ENCODE data around the gene HEG1. TPM values are rescaled to one million over a fixed set of nuclear protein-coding genes. Genes with fewer than 3 reads are reported as not detected.

The HEG1 gene
- total RNA-seq, 3 donors from 2014 or later (not counting 1 experiment from before 2014, with no cell fraction given) = 52.1 to 83.5 (median 68.1) TPM

GRCh38 chr3:124942613-124943012 is 113.2 kb downstream of the HEG1 start:
- 82% methylated on average over 2 of the region's 2 CpGs for WGBS (ENCODE audit: insufficient coverage)

DNA sequence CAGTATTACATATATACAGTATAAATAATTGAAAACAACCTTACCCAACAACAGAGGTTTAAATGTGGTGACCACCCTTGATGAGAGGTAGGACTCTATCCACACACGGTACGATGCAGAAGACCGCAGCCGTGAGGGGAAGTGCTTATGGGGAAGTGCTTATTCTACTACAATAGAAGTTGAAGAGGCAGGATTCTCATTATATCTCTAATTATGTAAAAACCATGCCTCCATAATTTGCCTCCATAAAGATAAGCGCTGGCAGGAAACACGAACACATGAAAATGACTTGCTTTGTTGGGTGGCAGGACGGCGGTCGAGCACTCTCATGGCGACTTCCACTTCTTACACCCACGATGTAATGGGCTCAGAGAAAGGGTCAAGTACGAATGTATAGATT is 114.0 kb downstream of the HEG1 start:
- ATAC-seq = no peak
- no peak overlapping the region for H3K27ac Mint-ChIP-seq

More at GRCh38 chr3:124942613-124943012, 113.2 kb downstream of the HEG1 start:
- Mint-ChIP-seq H3K27ac (no peak overlapping the region), H3K36me3 (no peaks in the 10 kb centered on the region), H3K9me3 (no peaks in the 10 kb centered on the region), H3K4me3 (no peak overlapping the region), H3K27me3 (ENCODE audit: low read depth in 2 of 2) (peaks cover 8 to 28% of the 10 kb centered on the region in 2 donors), H3K4me1 (no peaks in the 10 kb centered on the region)
- no peak for TF ChIP-seq CTCF (IDR thresholded peaks at IDR 0.05)
- no peak overlapping the region for H3K4me3 ChIP-seq (ENCODE audit: low read length)
- no peaks in the 10 kb centered on the region for H3K36me3 ChIP-seq (ENCODE audit: control insufficient read depth, insufficient read depth, low read length)
- ATAC-seq = no peak
- no peaks in the 10 kb centered on the region for H3K4me1 ChIP-seq (ENCODE audit: control insufficient read depth, insufficient read depth, low read length)
- intact Hi-C loops (cut with micrococcal nuclease) = no loop called here
- H3K27ac ChIP-seq (ENCODE audit: low read length) = no peak overlapping the region
- no peaks in the 10 kb centered on the region for H3K27me3 ChIP-seq (ENCODE audit: control insufficient read depth, insufficient read depth, low read length)
- no peak for DNase-seq
- no peaks in the 10 kb centered on the region for H3K9me3 ChIP-seq (ENCODE audit: control insufficient read depth, insufficient read depth, low read length)

DNA sequence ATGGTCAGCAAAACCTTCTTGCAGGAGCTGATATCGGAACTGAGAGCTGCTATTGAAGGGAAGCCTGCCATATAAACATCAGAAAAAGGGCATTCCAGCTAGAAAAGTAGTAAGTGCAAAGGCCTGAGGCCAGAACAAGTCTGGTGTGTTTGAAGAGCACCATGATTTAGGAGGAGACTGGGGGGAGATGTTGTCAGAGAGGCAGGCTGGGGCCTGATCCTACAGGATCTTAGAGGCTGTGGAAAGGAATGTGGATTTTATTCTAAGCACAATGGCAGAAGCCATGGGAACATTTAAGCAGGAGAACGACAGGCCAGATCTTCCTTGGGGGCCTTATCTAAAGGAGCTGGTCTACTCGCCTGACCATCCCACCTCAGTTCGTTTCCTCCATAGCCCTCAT is 116.1 kb downstream of the HEG1 start:
- no peak for ATAC-seq
- intact Hi-C loops (cut with micrococcal nuclease) = no loop called here
- Mint-ChIP-seq H3K4me1 (no peaks in the 10 kb centered on the region), H3K27ac (no peak overlapping the region), H3K27me3 (ENCODE audit: low read depth in 2 of 2) (peaks cover 11 to 28% of the 10 kb centered on the region in 2 donors), H3K9me3 (no peaks in the 10 kb centered on the region), H3K4me3 (no peak overlapping the region), H3K36me3 (no peaks in the 10 kb centered on the region)
- Histone ChIP-seq H3K4me3 (ENCODE audit: low read length) (no peak overlapping the region), H3K27ac (ENCODE audit: low read length) (no peak overlapping the region), H3K27me3 (ENCODE audit: control insufficient read depth, insufficient read depth, low read length) (no peaks in the 10 kb centered on the region), H3K4me1 (ENCODE audit: control insufficient read depth, insufficient read depth, low read length) (no peaks in the 10 kb centered on the region), H3K9me3 (ENCODE audit: control insufficient read depth, insufficient read depth, low read length) (no peaks in the 10 kb centered on the region), H3K36me3 (ENCODE audit: control insufficient read depth, insufficient read depth, low read length) (no peaks in the 10 kb centered on the region)
- WGBS (ENCODE audit: insufficient coverage) = 81% methylated on average over 4 of the region's 4 CpGs
- no peak for TF ChIP-seq CTCF (IDR thresholded peaks at IDR 0.05)
- no peak for DNase-seq

More for the DNA sequence above, 114.0 kb downstream of the HEG1 start:
- H3K4me3 Mint-ChIP-seq = no peak overlapping the region
- no peaks in the 10 kb centered on the region for H3K9me3 Mint-ChIP-seq
- WGBS (ENCODE audit: insufficient coverage) = 63% methylated on average over 8 of the region's 12 CpGs
- Histone ChIP-seq H3K27me3 (ENCODE audit: control insufficient read depth, insufficient read depth, low read length) (no peaks in the 10 kb centered on the region), H3K9me3 (ENCODE audit: control insufficient read depth, insufficient read depth, low read length) (no peaks in the 10 kb centered on the region), H3K4me3 (ENCODE audit: low read length) (no peak overlapping the region), H3K36me3 (ENCODE audit: control insufficient read depth, insufficient read depth, low read length) (no peaks in the 10 kb centered on the region), H3K4me1 (ENCODE audit: control insufficient read depth, insufficient read depth, low read length) (no peaks in the 10 kb centered on the region), H3K27ac (ENCODE audit: low read length) (no peak overlapping the region)
- no peak for DNase-seq
- intact Hi-C loops (cut with micrococcal nuclease) = no loop called here
- no peaks in the 10 kb centered on the region for H3K36me3 Mint-ChIP-seq
- TF ChIP-seq CTCF (IDR thresholded peaks at IDR 0.05) = no peak
- peaks cover 11 to 34% of the 10 kb centered on the region in 2 donors for H3K27me3 Mint-ChIP-seq (ENCODE audit: low read depth in 2 of 2)
- H3K4me1 Mint-ChIP-seq = no peaks in the 10 kb centered on the region

DNA sequence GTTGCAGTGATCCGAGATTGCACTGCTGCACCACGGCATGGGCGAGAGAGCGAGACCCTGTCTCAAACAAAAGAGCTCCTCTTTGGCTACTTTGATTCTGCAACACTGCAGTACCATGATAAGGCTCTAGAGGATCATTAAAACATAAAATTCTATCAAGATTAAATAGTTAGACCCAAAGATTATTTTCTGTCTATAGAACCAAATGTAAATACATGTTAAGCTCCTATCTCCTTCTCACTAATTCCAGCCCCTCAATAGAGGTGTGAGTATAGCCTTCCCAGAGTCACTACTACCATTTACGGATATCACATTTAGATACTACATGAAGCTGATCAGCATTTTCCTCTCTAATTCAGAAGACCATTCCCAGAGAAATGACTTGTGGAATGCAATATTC is 116.9 kb downstream of the HEG1 start:
- no peaks in the 10 kb centered on the region for H3K9me3 ChIP-seq (ENCODE audit: control insufficient read depth, insufficient read depth, low read length)

More for the DNA sequence above, 116.9 kb downstream of the HEG1 start:
- no peaks in the 10 kb centered on the region for H3K27me3 ChIP-seq (ENCODE audit: control insufficient read depth, insufficient read depth, low read length)
- Mint-ChIP-seq H3K27me3 (ENCODE audit: low read depth in 2 of 2) (peaks cover 14 to 28% of the 10 kb centered on the region in 2 donors), H3K9me3 (no peaks in the 10 kb centered on the region), H3K4me3 (no peak overlapping the region), H3K27ac (no peak overlapping the region), H3K4me1 (no peaks in the 10 kb centered on the region), H3K36me3 (no peaks in the 10 kb centered on the region)
- no peak overlapping the region for H3K27ac ChIP-seq (ENCODE audit: low read length)
- no peaks in the 10 kb centered on the region for H3K36me3 ChIP-seq (ENCODE audit: control insufficient read depth, insufficient read depth, low read length)
- TF ChIP-seq CTCF (IDR thresholded peaks at IDR 0.05) = no peak
- intact Hi-C loops (cut with micrococcal nuclease) = no loop called here
- H3K4me1 ChIP-seq (ENCODE audit: control insufficient read depth, insufficient read depth, low read length) = no peaks in the 10 kb centered on the region
- DNase-seq (no peak), ATAC-seq (no peak)
- WGBS (ENCODE audit: insufficient coverage) = 96% methylated on average over 5 of the region's 5 CpGs
- no peak overlapping the region for H3K4me3 ChIP-seq (ENCODE audit: low read length)

Measured in natural killer cell (primary cell).